NB4 (cell line): ENCODE measurements around the gene CSNK2A3.
A peak's percentile ranks its signal among the peaks of the same experiment; 100 is the strongest.

Source experiments
- DNase-seq: peaks from one replicate; pipeline ENCODE4 v3.0.0; 2010; ENCODE audit warnings: low read depth
- H3K4me3 ChIP-seq: one replicate; pipeline ENCODE4 v1.5.1; 2011; ENCODE audit warnings: mild to moderate bottlenecking, low read depth, low read length, moderate library complexity
- MYC ChIP-seq: IDR thresholded peaks from 2 replicates; pipeline ENCODE4 v1.6.1; 2011; ENCODE audit warnings: low read depth, low read length
- POLR2A ChIP-seq: IDR thresholded peaks from 2 replicates; pipeline ENCODE4 v1.6.1; 2011; ENCODE audit warnings: mild to moderate bottlenecking; ENCODE audit not compliant: insufficient read length; ENCODE audit errors: extremely low read depth
- TF ChIP-seq, protein P1 (sequence below): IDR thresholded peaks from 2 replicates; pipeline ENCODE4 v1.6.1; 2011; ENCODE audit warnings: low read depth, low read length
- TF ChIP-seq, protein P2 (sequence below): IDR thresholded peaks from one replicate; pipeline ENCODE4 v1.5.1; 2012; ENCODE audit warnings: low read depth, low read length

Gene CSNK2A3

DNA sequence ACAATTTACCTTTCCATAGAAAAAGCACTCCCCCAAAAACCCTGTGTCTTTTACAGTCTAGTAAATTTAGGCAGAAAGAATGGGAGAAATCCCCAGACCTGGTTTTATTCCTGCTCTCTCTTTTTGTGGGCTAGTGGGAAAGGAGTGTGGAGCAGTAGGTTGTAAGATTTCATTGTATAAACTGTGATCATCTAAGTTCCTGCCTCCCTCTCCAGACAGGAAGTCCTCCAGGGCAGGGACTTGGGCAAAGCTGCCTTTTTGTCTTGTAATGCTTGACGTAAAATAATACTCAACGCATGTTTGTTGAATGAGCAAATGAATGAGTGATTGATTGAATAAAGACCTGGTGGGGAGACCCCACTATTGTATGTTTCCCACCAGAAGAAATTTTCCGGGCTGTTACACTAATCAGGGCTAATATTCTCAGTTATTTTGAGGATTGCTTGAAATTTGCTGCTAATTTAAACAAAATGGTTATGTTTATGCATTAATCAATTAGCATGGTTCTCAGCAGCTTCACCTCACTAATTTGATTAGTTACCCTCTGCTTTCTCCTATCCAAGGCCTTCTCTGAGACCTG lies 36.3 kb downstream of the CSNK2A3 start:
- TF ChIP-seq MYC: no peak
- TF ChIP-seq POLR2A: no peak
- TF ChIP-seq, protein P1, sequence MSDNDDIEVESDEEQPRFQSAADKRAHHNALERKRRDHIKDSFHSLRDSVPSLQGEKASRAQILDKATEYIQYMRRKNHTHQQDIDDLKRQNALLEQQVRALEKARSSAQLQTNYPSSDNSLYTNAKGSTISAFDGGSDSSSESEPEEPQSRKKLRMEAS: no peak
- TF ChIP-seq, protein P2, sequence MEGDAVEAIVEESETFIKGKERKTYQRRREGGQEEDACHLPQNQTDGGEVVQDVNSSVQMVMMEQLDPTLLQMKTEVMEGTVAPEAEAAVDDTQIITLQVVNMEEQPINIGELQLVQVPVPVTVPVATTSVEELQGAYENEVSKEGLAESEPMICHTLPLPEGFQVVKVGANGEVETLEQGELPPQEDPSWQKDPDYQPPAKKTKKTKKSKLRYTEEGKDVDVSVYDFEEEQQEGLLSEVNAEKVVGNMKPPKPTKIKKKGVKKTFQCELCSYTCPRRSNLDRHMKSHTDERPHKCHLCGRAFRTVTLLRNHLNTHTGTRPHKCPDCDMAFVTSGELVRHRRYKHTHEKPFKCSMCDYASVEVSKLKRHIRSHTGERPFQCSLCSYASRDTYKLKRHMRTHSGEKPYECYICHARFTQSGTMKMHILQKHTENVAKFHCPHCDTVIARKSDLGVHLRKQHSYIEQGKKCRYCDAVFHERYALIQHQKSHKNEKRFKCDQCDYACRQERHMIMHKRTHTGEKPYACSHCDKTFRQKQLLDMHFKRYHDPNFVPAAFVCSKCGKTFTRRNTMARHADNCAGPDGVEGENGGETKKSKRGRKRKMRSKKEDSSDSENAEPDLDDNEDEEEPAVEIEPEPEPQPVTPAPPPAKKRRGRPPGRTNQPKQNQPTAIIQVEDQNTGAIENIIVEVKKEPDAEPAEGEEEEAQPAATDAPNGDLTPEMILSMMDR: no peak
- no peak overlapping the region for H3K4me3 ChIP-seq
- DNase-seq: no peak

DNA sequence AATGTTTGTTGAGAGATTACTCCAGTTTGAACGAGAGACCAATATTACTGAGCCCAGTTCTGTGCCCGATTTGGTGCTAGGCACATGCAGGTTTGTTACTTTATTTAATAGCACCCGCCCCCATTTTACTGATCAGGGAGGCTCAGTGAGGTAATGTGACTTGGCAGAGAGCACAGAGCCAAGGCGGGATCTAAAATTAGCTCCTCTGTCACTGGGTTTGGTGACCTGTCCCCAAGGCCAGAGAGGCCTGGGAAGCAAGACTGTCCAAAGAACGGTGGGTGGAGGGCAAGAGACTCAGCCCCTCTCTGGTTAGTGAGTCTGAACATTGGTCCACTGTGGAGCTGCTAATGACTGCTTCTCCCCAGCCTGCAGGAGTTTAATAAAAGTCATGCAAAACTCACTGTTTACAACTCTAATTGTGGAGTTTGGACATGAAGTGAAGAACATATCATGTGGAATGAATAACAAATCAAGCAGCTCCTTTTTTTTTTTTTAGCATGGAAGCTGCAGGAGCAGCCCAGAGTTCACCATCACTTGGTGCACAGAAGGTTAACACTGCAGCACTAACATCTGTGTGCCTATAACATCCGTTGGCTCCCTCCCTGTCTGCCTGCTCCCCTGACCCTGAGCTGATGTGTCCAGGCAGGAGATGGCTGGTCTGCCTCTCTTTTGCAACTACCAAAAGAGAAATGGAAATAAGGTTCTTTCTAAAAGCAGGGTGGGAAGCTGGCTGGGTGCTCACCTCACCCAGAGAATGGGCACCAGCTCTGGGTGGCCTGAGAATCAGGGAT lies 39.0 kb downstream of the CSNK2A3 start:
- no peak overlapping the region for H3K4me3 ChIP-seq
- no peak for DNase-seq
- TF ChIP-seq, protein P1: no peak
- TF ChIP-seq, protein P2: no peak
- TF ChIP-seq MYC (no peak), POLR2A (no peak)

DNA sequence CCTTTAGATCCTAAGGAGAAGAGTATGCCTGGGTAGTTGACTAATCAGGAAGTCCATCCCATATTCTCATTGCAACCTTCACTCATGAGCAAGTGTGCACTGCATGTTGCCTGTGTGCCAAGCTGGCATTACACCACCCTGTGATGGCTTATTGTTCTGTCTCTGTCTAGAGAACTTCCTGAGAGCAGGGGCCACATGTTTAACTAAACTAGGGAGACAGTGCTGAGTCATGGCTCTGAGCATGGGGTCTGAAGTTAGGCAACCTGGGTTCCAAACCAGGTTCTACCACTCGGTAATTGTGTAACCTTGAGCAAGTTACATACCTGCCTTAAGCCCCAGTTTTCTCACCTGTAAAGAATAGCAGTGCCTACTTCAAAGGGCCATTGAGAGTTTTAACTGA lies 39.6 kb downstream of the CSNK2A3 start:
- peak; percentile 49 for DNase-seq
- TF ChIP-seq, protein P2: no peak
- TF ChIP-seq, protein P1: no peak
- H3K4me3 ChIP-seq: no peak overlapping the region

DNA sequence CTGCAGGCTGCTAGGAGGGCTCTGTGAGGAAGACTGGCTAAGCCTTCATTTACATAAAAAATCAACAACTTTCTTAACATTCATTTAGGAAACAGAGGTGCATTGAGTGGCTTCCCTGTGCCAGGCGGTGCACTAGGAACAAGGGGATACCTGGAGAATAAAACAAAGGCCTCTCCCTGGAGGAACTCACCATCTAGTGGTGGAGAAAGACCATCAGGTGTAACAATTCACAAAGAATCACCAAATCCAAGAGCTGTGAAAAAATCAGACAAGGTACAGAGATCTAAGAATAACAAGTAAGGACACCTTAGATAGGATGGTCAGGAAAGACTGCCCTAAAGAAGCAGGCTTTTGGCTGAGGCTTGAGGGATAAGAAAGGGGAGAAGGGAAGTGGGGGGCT lies 40.3 kb downstream of the CSNK2A3 start:
- no peak overlapping the region for H3K4me3 ChIP-seq
- TF ChIP-seq POLR2A: no peak
- TF ChIP-seq, protein P1: no peak
- no peak for TF ChIP-seq MYC
- DNase-seq: no peak

DNA sequence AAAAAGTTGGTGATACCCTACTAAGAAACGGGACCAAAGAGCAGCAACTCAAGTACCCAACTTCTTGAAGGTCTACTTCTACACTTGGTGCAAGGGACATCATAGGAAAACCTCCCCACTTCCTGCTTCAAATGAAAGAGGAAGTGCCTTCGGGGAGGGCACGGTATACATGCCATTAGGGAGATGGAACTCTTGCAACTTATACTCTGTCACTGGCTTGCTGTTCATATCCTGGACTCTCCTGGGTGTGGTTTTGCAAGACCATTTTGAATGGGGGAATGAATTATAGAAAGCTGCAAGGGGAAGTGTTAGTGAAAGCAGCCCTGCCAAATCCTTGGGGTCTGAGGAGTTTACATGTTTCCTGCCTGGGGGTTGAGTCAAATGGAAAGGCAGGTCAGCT lies 41.9 kb downstream of the CSNK2A3 start:
- H3K4me3 ChIP-seq: no peak overlapping the region
- peak; percentile 92 for DNase-seq
- TF ChIP-seq POLR2A (no peak), MYC (no peak)
- TF ChIP-seq, protein P1: no peak

DNA sequence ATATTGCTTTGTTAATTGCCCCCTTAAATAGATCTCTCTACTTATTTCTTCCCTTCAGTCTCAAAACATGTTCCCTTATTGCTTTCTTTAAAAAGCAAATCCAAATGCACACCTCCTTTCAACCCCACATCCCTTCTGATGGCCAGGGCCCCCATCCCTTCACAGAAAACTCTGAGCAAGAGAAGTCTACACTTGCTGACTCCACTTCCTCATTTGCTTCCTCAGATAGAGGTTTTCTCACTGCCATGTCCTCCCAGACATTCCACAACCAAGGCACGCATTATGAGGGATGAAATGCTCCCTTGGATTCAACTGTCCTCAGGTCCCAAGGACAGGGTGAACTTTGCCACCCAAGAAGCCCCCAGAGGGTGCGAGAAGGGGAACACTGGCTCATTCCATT lies 43.1 kb downstream of the CSNK2A3 start:
- H3K4me3 ChIP-seq: no peak overlapping the region
- TF ChIP-seq, protein P2: no peak
- TF ChIP-seq MYC (no peak), POLR2A (no peak)
- TF ChIP-seq, protein P1: no peak
- no peak for DNase-seq
